GM12801 (cell line): ENCODE results near the gene NUFIP2.

Experiments
- TF ChIP-seq, protein P1 (sequence below): IDR thresholded peaks from one replicate; pipeline ENCODE4 v1.5.1; 2011; ENCODE audit warnings: control low read depth; ENCODE audit not compliant: insufficient read length; ENCODE audit errors: extremely low read depth

Gene NUFIP2

DNA sequence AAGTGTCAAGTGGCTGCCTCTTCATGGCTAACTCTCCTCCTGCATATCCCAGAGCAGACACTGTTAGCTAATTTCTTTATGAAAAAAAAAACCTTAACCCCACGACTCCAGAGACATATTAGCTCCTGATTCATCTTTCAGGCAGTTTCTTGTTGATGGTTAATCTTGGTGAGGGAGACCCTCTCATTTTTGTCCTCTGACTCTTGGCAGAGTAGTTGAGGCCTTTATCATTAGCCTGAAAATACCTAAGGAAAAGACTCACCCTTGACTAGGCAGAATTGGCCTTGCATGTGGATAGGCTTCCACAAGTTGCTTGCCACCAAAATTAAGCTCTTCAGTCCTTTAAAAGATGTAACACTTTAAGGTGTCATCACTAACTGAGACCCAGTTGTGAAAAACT lies 43.3 kb downstream of the NUFIP2 start:
- TF ChIP-seq, protein P1, sequence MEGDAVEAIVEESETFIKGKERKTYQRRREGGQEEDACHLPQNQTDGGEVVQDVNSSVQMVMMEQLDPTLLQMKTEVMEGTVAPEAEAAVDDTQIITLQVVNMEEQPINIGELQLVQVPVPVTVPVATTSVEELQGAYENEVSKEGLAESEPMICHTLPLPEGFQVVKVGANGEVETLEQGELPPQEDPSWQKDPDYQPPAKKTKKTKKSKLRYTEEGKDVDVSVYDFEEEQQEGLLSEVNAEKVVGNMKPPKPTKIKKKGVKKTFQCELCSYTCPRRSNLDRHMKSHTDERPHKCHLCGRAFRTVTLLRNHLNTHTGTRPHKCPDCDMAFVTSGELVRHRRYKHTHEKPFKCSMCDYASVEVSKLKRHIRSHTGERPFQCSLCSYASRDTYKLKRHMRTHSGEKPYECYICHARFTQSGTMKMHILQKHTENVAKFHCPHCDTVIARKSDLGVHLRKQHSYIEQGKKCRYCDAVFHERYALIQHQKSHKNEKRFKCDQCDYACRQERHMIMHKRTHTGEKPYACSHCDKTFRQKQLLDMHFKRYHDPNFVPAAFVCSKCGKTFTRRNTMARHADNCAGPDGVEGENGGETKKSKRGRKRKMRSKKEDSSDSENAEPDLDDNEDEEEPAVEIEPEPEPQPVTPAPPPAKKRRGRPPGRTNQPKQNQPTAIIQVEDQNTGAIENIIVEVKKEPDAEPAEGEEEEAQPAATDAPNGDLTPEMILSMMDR: no peak

DNA sequence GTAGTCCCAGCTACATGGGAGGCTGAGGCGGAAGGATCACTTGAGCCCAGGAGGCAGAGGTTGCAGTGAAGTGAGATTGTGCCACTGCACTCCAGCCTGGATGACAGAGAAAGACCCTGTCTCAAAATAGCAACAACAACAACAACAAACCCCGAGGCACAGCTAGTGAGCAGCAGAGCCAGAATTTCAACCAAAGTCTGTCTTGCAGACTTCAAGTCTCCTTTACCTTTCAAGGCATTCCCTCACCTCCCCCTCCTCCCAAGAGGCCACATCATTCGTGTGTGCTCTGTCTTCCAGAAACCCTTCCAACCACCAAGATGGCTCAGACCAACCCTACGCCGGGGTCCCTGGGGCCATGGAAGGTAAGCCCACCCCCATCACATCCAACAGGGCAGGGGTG lies 45.1 kb downstream of the NUFIP2 start:
- TF ChIP-seq, protein P1: no peak

DNA sequence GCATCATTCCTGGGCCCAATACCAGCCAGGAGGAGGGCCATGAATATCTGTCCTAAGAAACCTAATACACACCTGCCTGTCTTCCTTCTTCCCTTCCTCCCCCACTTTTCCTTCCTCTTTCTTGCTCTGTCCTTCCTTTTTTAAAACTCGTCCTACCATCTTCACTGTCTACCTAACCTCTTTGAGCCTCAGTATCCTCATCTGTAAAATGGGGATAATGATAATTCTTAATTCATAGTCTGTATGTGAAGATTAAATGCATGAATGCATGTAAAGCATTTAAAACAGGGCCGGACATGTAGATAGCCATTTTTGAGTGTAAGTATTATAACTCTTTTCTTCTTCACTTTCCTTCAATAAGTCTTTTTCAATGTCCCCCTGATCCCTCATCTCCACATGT lies 46.7 kb downstream of the NUFIP2 start:
- TF ChIP-seq, protein P1: no peak

DNA sequence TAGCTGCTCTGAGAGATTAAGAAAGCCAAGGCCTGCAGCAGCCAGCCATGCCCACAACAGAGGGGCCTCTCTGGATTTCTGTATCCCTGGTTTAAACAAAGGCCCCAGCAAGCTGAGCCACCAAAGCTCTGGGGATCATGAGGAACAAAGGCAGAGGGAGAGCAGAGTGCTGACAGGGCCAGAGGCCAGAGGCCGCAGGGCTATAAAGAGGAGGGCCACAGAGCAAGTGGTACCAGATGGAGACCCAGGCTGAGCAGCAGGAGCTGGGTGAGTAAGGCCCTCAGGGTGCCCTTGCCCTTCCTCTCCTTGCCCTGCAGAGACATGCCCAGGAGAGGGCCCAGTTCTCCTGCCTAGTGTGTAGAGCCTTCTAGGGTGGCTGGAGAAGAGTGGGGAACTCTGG lies 47.3 kb downstream of the NUFIP2 start, which contains the start of gene CRYBA1:
TSS of gene CRYBA1 (plus strand) at position 232 of the 400 bp plus-strand sequence. CDS start at position 237, 5 bp downstream.
- TF ChIP-seq, protein P1: no peak

DNA sequence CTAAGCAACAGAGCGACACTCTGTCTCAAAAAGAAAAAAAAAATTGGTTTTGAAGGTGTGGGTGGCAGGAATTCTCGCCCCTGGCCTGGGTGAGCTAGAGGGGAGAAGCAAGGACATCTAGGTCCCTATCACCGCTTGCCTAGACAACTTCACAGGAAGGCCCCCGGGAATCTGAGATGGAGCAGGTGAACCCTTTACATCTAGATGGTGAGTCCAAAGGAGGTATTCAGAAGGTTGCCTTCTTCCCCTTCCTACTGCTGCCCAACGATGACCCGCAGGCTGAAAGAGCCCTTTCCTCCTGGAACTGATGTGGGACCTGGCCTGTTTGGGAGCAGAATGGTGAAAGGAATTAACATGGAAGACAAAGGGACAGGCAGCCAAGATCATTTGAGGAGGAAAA lies 48.5 kb downstream of the NUFIP2 start:
- TF ChIP-seq, protein P1: no peak

DNA sequence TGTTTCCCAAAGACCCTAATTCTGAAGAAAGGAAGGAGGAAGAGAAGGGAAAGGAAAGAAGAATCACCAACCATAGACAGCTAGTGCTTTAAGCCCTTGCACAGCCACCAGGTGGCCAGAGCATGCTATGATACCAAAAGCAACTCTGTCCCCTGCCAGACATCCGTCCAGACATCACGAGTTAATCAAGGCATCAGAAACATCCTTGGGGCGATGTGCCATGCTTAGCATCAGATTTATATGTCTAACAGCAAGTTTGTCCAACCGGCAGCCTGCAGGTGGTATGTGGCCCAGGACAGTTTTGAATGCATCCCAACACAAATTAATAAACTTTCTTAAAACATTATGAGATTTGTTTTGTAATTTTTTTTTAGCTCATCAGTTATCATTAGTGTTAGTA lies 50.2 kb downstream of the NUFIP2 start:
- TF ChIP-seq, protein P1: no peak

DNA sequence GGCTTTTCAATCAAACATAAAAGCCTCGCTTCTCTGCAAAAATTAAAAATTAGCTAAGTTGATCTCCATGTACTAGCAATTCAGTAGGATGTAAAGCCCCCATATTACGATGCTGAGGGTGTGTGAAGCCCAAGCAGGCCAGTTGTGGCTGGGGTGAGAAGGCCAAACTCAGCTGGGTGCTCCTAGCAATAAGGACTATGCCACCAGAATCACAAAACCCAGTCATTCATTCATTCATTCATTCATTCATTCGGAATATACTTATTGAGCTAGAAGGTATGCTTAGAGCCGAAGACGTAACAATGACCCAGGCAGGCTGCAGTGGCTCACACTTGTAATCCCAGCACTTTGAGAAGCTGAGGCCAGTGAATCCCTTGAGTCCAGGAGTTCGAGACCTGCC lies 51.2 kb downstream of the NUFIP2 start:
- TF ChIP-seq, protein P1: no peak

DNA sequence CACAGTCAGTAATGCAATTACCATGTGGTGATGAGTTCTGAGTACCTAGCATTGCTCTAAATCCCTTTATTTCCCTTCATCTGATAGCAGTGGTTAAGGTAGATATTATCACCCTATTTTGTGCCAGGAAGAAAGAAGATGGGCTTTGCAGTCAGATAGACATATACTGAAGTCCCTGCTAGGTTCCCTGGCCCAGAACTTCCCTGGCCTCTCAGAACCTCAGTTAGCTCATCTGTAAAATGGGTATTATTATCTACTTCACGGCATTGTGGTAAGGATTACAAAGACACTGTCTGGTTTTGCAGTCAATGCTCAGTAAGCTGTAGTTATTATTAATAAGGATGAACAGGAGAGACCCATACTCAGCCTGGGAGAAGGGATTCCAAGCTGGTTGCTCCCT lies 51.9 kb downstream of the NUFIP2 start:
- TF ChIP-seq, protein P1: no peak
